GM12892 (cell line): ENCODE results near the gene PHF10. TPM values are rescaled to one million over a fixed set of nuclear protein-coding genes. Genes with fewer than 3 reads are reported as not detected.
"Not testable (repeated sequence)": the region's sequence is repeated elsewhere in the genome, so short reads cannot be mapped to it uniquely, and the experiment has no call there.

Experiments
- DNase-seq: peaks from one replicate; pipeline ENCODE4 v3.0.0; 2011; ENCODE audit not compliant: insufficient read length
- FAIRE-seq: peaks from 2 replicates; lab custom pipeline; 2011; peaks lifted over from hg19 to GRCh38; lab: Jason Lieb, UNC
- POLR2A ChIP-seq: IDR thresholded peaks from 2 replicates; pipeline ENCODE4 v1.6.1; 2011; ENCODE audit warnings: low read depth, low read length, control low read depth
- POLR2AphosphoS5 ChIP-seq: IDR thresholded peaks from 2 replicates; pipeline ENCODE4 v1.6.1; 2011; ENCODE audit warnings: low read depth, low read length, control low read depth
- TAF1 ChIP-seq: IDR thresholded peaks from 2 replicates; pipeline ENCODE4 v1.6.1; 2011; ENCODE audit warnings: low read depth, mild to moderate bottlenecking, control low read depth, low read length, borderline replicate concordance
- polyA plus RNA-seq: library from polyadenylated mRNA; unstranded; fragments of >200 nt; gene quantifications from one replicate; pipeline ENCODE4 v1.2.1, GENCODE V29; 2012; ENCODE audit warnings: missing spikeins, inconsistent platforms; ENCODE audit not compliant: missing spikeins

The PHF10 gene
- polyA plus RNA-seq: 33.2 TPM

DNA sequence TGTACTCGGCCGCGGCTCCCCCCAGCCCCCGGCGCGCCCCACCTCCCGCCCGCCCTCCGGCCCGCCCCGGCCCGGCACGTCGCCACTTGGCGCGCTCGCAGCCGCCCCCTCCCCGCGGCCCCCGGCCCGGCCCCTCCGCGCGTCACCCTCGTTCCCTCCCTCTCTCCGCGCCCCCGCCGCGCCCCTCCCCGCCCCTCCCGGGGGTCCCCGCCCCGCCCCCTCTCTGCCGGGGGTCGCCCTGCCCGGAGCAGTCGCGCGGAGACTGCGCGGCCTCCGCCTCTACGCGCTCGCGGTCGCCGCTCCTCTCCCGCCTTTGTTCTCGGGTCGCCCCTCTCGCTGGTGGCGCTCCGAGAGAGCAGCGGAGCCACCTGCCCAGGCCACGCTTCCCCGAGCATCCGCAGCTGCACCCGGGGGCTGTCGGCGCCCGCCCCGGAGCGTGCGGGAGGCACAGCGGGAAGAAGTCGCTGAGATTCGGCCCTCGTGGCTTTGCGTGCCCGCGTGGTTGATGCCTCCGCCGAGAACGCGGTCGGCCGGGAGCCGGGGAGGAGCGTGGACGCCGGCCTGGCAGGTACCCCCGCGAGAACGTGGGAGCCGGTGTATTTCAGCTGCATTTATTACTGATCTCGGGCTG lies at the start of gene PHF10:
Gene PHF10, minus strand, starts transcription at position 7 of the 631 bp plus-strand sequence. CDS start 569 bp downstream, outside the sequence.
- TF ChIP-seq POLR2AphosphoS5 (no peak), POLR2A (peak; percentile 27; the same call in 1 of the 2 replicates)
- DNase-seq (peak; percentile 56), FAIRE-seq (peak; percentile 83)

DNA sequence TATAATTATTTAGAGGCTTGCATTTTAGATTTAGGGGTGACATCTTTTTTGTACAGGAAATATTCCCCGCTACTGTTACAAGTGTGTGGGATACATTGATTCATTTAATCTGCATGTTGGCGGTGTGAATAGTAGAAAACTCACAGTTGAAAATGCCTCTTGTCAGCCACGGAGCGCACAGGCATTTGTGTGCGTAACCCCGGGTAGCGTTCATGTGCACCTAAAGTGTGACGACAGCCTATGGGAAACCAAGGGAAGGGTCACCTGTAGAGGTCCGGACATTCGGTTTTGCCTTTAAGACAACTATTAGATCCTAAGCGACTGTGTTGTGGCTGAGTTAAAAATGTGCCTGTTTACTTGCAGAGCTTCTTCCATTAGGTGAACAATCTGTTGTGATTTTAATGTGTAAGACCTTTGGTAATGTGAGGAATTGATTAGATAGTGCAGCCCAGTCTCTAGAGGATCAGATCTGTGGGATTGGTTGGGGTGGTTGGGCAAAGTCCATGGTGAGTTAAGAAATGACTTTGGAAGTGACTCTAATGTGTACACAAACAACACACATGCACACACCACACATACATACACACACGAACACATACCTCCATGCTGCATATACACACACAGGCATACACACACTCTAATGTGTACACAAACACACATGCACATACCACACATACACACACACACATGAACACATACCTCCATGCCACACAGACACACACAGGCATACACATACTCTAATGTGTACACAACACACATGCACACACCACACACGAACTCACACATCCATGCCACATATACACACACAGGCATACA lies 42.8 kb upstream of the PHF10 start:
- FAIRE-seq (no peak), DNase-seq (no peak)
- TF ChIP-seq POLR2AphosphoS5 (no peak), POLR2A (no peak), TAF1 (no peak)

DNA sequence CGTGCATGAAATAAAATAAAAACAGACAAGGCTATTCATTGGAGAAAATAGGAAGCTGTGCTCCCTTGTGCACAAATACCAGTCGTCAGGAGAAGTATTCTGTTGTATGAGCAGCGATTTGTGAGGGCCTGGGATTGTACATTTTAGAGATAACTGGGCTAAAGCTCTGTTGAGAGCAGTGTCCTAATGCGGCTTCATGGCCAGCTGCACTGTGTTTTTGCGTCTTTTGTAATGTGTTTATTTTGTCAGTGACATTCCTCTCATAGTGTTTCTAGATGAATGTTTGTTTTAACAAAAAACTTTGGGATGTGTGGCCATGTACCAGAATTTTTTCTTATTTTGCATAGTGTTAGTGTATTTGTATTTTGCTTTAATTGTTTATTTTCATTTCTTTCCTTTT lies 41.9 kb upstream of the PHF10 start:
- DNase-seq (no peak), FAIRE-seq (no peak)
- TF ChIP-seq POLR2A: no peak
- no peak for TF ChIP-seq POLR2AphosphoS5
- no peak for TF ChIP-seq TAF1

DNA sequence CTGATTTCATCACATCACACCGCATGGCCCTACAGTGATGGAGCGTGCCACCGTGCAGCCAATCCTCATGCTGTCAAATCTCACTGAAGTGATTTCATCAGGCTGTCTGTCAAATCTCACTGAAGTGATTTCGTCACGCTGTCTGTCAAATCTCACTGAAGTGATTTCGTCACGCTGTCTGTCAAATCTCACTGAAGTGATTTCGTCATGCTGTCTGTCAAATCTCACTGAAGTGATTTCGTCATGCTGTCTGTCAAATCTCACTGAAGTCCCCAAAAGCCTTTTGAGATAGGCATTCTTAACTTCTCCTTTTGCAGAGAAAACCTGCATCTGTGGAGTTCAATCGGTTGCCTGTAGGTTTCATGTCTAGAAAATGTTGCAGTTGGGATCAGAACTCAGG lies 41.5 kb upstream of the PHF10 start:
- FAIRE-seq, DNase-seq: not testable (repeated sequence)

DNA sequence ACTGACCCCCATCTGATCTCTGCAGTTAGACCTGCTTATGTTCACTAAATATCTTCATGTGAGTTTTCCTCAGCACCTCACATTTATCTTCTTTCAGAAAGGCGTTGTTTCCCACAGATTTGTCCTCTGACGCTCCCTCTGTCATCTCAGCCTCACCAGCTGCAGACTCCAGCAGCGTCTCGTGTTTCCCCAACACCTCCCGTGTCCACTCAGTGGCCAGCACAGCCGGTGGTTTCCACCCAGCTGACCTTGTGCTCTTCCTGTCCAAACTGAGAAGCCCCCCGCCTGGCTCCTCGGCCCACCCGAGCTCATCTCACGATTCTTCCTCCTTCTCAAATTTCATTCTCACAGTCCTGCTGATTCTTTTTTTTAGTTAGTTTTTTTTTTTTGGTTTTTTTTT lies 39.6 kb upstream of the PHF10 start:
- DNase-seq (no peak), FAIRE-seq (no peak)
- no peak for TF ChIP-seq TAF1
- TF ChIP-seq POLR2AphosphoS5: no peak

DNA sequence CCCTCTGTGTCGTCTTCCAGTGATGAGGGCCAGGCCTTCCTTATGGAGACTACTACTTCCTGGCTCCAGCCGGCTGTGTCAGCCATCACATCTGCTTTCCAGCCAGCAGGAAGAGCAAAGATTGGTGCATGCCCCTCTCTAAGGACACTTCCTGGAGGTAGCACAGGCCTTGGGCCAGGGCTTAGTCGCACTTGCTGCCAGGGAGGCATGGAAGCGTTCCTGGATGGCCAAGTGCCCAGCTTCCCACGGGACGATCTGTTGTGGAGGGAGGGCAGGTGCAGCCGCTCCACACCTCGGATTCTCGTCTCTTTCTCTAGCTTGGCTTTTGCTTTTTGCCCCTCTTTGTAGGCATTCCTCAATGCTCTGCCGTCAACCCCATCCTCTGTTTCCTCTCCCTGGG lies 39.0 kb upstream of the PHF10 start:
- TF ChIP-seq POLR2A (no peak), POLR2AphosphoS5 (no peak), TAF1 (no peak)
- DNase-seq (no peak), FAIRE-seq (no peak)

DNA sequence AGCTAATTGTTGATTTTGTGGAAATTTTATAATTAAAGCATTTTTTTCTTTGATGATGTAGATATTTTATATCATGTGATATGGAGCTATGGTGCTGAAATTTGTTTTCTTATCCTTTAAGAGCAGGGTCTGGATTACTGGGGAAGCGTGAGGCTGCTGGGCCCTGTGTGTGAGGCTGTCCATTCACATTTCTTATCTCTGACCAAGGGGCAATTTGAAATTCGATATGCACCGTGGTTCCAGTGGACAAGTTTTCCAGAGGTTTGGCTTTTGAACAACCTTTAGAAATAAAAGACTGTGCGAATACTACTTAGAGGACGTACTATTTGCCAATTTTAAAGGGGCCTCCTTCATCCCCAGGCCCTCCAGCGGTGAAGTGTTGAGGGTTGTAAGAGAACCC lies 30.9 kb upstream of the PHF10 start:
- FAIRE-seq: no peak
- no peak for TF ChIP-seq TAF1
- no peak for TF ChIP-seq POLR2AphosphoS5
- no peak for TF ChIP-seq POLR2A
- no peak for DNase-seq

DNA sequence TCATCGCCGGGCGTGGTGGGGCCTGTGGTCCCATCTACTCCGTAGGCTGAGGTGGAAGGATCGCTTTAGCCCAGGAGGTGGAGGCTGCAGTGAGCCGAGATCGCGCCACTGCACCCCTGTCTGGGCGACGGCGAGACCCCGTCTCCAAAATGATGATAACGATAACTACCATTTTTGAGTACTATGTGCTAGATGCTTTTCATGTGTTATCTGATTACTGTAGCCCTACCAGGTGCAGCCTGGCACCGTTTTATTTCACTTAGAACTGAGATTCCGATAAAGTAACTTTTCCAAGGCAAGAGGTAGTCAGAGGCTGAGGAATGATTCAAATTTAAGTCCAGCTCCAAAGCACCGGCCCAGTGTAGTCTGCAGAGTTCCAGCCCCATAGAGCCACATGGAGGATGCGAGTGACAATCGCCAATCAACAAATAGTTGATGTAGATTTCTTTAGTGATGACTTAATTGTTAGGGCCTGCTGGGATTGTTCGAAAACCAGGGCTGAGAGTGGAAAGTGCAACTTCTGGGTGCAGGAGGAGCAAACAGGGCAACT lies 27.8 kb upstream of the PHF10 start:
- TF ChIP-seq POLR2AphosphoS5 (no peak), TAF1 (no peak), POLR2A (no peak)
- FAIRE-seq: no peak
- no peak for DNase-seq

DNA sequence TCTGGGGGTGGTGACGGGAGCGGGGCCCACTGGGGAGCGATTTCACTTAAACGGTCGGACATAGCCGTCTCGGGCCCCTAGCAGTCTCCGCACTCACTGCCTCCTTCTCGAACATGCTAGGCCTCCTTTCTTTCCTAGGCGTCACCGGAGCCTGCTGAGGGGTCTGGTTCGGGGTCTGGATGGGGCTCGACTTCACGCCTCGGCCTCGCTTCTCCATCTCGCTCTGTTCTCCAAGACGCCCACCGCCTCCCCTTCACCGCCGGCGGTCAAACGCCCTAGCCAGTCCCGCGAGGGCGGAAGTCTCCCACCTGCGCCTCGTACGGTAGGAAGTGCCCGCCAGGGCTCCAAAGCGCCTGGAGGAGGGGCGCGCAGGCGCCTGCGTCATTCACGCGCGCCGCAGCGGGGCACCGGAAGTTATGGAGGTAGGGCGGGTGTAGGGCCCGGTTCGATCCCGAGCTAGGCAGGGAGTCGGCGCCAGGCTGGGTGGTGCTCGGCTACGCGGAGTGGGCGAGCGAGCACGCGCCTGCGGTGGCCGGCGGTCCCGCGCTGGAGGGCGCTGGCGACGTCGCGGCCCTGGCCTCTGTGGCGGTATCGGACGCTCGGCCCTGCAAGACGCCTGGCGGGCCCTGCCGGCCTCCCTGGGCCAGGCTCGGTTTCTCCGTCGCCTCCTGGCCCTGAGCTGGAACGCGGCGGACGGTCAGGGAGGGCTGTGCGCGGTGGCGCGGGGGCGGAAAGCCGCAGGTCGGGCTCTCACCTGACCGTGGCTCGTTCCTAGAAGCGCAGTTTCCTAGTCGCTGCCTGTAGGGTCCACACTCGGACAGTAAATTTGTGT lies 27.2 kb upstream of the PHF10 start, which contains the start of the genes DYNLT2 and ERMARD:
Gene DYNLT2, minus strand, starts transcription at position 331 of the 832 bp plus-strand sequence. Its CDS starts 114 bp downstream, at position 217.
Gene ERMARD, plus strand, starts transcription at position 381 of the 832 bp plus-strand sequence. Its CDS starts 36 bp downstream, at position 417.
- peak; percentile 85 for TF ChIP-seq TAF1
- TF ChIP-seq POLR2A: peak; percentile 94
- TF ChIP-seq POLR2AphosphoS5: peak; percentile 95
- peak; percentile 96 for FAIRE-seq
- peak; percentile 81 for DNase-seq

DNA sequence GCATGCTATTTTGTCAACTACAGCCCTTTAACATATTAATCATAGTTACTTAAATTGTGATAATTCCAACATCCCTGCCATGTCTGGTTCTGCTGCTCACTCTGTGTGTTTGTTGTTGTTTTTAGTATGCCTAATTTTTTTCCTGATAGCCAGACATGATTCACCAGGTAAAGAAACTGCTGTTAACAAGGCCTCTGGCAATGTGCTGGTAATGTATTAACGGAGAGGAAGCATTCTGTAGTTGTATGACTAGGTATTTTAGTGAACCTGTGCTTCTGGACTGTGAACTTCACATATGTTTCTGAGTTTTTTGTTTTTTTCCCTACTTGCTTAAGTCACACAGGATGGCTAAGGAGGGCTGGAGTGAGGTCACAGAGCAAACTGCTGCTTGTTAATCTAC lies 22.3 kb upstream of the PHF10 start:
- no peak for FAIRE-seq
- no peak for TF ChIP-seq TAF1
- no peak for TF ChIP-seq POLR2AphosphoS5
- no peak for TF ChIP-seq POLR2A
- no peak for DNase-seq

DNA sequence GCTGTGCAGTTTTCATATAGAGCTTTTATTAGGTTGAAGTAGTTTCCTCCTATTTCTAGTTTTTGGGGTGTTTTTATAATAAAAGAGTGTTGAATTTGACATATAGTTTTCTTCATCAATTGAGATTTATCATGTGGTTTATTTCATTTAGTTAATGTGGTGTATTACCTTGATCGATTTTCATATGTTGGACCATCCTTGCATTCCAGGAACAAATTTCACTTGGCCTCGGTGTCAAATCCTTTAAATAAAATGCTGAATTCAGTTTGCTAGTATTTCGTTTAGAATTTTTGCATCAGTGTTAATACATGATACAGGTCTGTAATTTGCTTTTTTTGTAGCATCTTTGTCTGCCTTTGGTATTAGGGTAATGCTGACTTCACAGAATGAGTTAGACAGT lies 21.1 kb upstream of the PHF10 start:
- DNase-seq (no peak), FAIRE-seq (no peak)
- TF ChIP-seq POLR2A (no peak), TAF1 (no peak), POLR2AphosphoS5 (no peak)
